K562 (cell line): Measurements from ENCODE around the gene NRP2. TPM values are rescaled to one million over a fixed set of nuclear protein-coding genes. Genes with fewer than 3 reads are reported as not detected.

Experiments
- ATAC-seq: fragments of 200-7000 bp; cut with Tn5 transposase; 3 replicates; pipeline ENCODE4 v1.9.1; 2020; ENCODE audit warnings: moderate library complexity
- BruUV-seq: library from RNA; stranded (reverse); fragments of 400-500 nt; replicated peaks from 2 replicates; lab custom pipeline; 2021; lab: Mats Ljungman, UMichigan
- CTCF ChIA-PET: fragments of 300-600 bp; formaldehyde crosslinking; extraction: SDS; loops from one replicate; lab custom pipeline; 2021; ENCODE audit warnings: low intra/inter-chr PET ratio; lab: Yijun Ruan, JAX
- POLR2A ChIA-PET: fragments of 300-600, 350-650 bp; sonication (Branson Sonifier 250); formaldehyde crosslinking; extraction: SDS; loops from one replicate; lab custom pipeline; 2021; ENCODE audit warnings: antibody characterized with exemption, inconsistent platforms; lab: Yijun Ruan, JAX
- DNase-seq, 4 experiments: peaks; one replicate each; pipeline versions ENCODE4 v3.0.0 to v3.0.0-alpha.2; 2011 to 2018; ENCODE audit warnings: low spot score in 3 of 4, mixed read lengths in 3 of 4; ENCODE audit errors: extremely low read depth in 1 of 4
- FAIRE-seq: peaks from 2 replicates; lab custom pipeline; 2011; peaks lifted over from hg19 to GRCh38; lab: Jason Lieb, UNC
- H2AFZ ChIP-seq: 2 replicates; pipeline ENCODE4 v1.6.0; 2011; ENCODE audit warnings: low read depth, low read length, control low read depth, inconsistent platforms
- H3K27ac ChIP-seq: fragments of 200-600 bp; 3 replicates; pipeline ENCODE4 v1.8.0; 2011; ENCODE audit warnings: low read depth, mild to moderate bottlenecking, control low read depth, inconsistent platforms, low read length, moderate library complexity, mixed read lengths; ENCODE audit errors: extremely low read depth
- H3K27me3 ChIP-seq, 2 experiments: fragments of 300-600 bp in 1 of 2; 2 replicates in 1 of 2; 3 replicates in 1 of 2; pipeline versions ENCODE4 v1.6.0 to v1.8.0; 2011; ENCODE audit warnings: inconsistent platforms in 2 of 2, low read length in 2 of 2, mild to moderate bottlenecking in 1 of 2, mixed read lengths in 1 of 2, moderate library complexity in 1 of 2; ENCODE audit not compliant: control insufficient read depth in 2 of 2, insufficient read depth in 2 of 2
- H3K36me3 ChIP-seq: fragments of 300-600 bp; 3 replicates; pipeline ENCODE4 v1.8.0; 2011; ENCODE audit warnings: mild to moderate bottlenecking, low read length, inconsistent platforms; ENCODE audit not compliant: control insufficient read depth, insufficient read depth
- H3K4me1 ChIP-seq, 2 experiments: fragments of 200-600 bp in 1 of 2; replicated peaks in 1 of 2; 2 replicates in 1 of 2; 3 replicates in 1 of 2; pipeline versions ENCODE4 v1.5.1 to v1.8.0; 2011; ENCODE audit warnings: inconsistent platforms in 2 of 2, low read length in 2 of 2, mild to moderate bottlenecking in 1 of 2, mixed read lengths in 1 of 2, moderate library complexity in 1 of 2; ENCODE audit not compliant: control insufficient read depth in 2 of 2, insufficient read depth in 2 of 2
- H3K4me2 ChIP-seq: 2 replicates; pipeline ENCODE4 v1.6.1; 2011; ENCODE audit warnings: low read length, control low read depth, inconsistent platforms, mixed read lengths; ENCODE audit not compliant: insufficient read depth
- H3K4me3 ChIP-seq: fragments of 200-600 bp; sonication (generic), shearing (Covaris generic); 2 replicates; pipeline ENCODE4 v1.5.1; 2016; ENCODE audit warnings: control low read depth, inconsistent platforms
- H3K79me2 ChIP-seq: fragments of 200-600 bp; 3 replicates; pipeline ENCODE4 v1.8.0; 2011; ENCODE audit warnings: low read length, inconsistent platforms; ENCODE audit not compliant: control insufficient read depth, insufficient read depth
- H3K9ac ChIP-seq, 2 experiments: 2 replicates each; pipeline versions ENCODE4 v1.6.0 to v1.6.1; 2011; ENCODE audit warnings: low read depth in 2 of 2, low read length in 2 of 2, control low read depth in 1 of 2, inconsistent platforms in 1 of 2, mild to moderate bottlenecking in 1 of 2, mixed read lengths in 1 of 2; ENCODE audit not compliant: insufficient read depth in 1 of 2
- H3K9me1 ChIP-seq: one replicate; pipeline ENCODE4 v1.6.0; 2011; ENCODE audit warnings: inconsistent platforms, mild to moderate bottlenecking, low read length, moderate library complexity; ENCODE audit not compliant: control insufficient read depth, insufficient read depth
- H3K9me3 ChIP-seq: replicated peaks from 2 replicates; pipeline ENCODE4 v1.5.1; 2011; ENCODE audit warnings: low read depth, low read length, inconsistent platforms; ENCODE audit not compliant: control insufficient read depth, insufficient read depth
- H4K20me1 ChIP-seq: replicated peaks from 2 replicates; pipeline ENCODE4 v1.6.1; 2011; ENCODE audit warnings: low read length, inconsistent platforms, mixed read lengths; ENCODE audit not compliant: control insufficient read depth, insufficient read depth
- CBFA2T3 ChIP-seq: fragments of 450-650 bp; IDR thresholded peaks from 2 replicates; pipeline ENCODE4 v1.6.1; 2017
- CBX2 ChIP-seq: fragments of 200-600 bp; sonication (generic); IDR thresholded peaks from one replicate; pipeline ENCODE4 v1.6.1; 2012; ENCODE audit warnings: mild to moderate bottlenecking, low read length, inconsistent platforms; ENCODE audit not compliant: insufficient read depth, poor library complexity, severe bottlenecking
- FOSL1 ChIP-seq: fragments of 200-800 bp; sonication (Bioruptor generic); conservative IDR thresholded peaks from 2 replicates; pipeline ENCODE4 v1.6.1; 2016; ENCODE audit warnings: missing genetic modification characterization, missing compliant biosample characterization
- HDAC3 ChIP-seq: fragments of 450-650 bp; IDR thresholded peaks from 2 replicates; pipeline ENCODE4 v1.6.1; 2018; ENCODE audit warnings: borderline replicate concordance, mild to moderate bottlenecking, moderate library complexity; ENCODE audit not compliant: partially characterized antibody
- PML ChIP-seq: IDR thresholded peaks from 2 replicates; pipeline ENCODE4 v1.6.1; 2012; ENCODE audit warnings: low read length, inconsistent platforms
- SMARCA4 ChIP-seq: fragments of 450-650 bp; IDR thresholded peaks from 2 replicates; pipeline ENCODE4 v1.6.1; 2016
- THAP12 ChIP-seq: fragments of 250-450 bp; sonication (Bioruptor Pico); IDR thresholded peaks from 2 replicates; pipeline ENCODE4 v1.9.0; 2021; ENCODE audit warnings: mild to moderate bottlenecking, inconsistent platforms
- TRIM25 ChIP-seq: fragments of 450-650 bp; IDR thresholded peaks from 2 replicates; pipeline ENCODE4 v1.7.0; 2016; ENCODE audit warnings: borderline replicate concordance
- ZNF583 ChIP-seq: fragments of 250-450 bp; sonication (Bioruptor Pico); IDR thresholded peaks from 2 replicates; pipeline ENCODE4 v1.4.0; 2020
- ZNF785 ChIP-seq: fragments of 250-450 bp; sonication (Bioruptor Pico); IDR thresholded peaks from 2 replicates; pipeline ENCODE4 v1.4.0; 2020; ENCODE audit warnings: mild to moderate bottlenecking
- WGBS: fragments of 100-300 bp; shearing (Covaris generic); methylation state at CpG from one replicate; pipeline ENCODE4 v1.1.6; 2016; ENCODE audit warnings: low coverage, mixed read lengths; ENCODE audit not compliant: insufficient coverage; ENCODE audit errors: missing lambda C conversion rate; 5-methylcytosine and 5-hydroxymethylcytosine counted together
- in situ Hi-C: fragments of 300-500 bp; cut with MboI; formaldehyde crosslinking; loops from 4 replicates; pipeline ENCODE4 v1.15.0; 2018; ENCODE audit warnings: inconsistent platforms, mixed read lengths
- intact Hi-C: fragments of 100-400 bp; cut with micrococcal nuclease; formaldehyde crosslinking; loops from 2 replicates; pipeline ENCODE4 v1.14.2; 2022
- polyA plus RNA-seq, 8 experiments: library from polyadenylated mRNA; depleted of rRNA in 4 of 8; stranded (reverse) in 5 of 8; unstranded in 3 of 8; fragments of >200 nt; fragmentation: Nextera tagmentation in 2 of 8; fragmentation: Illumina TruSeq in 1 of 8; extraction: Ambion mirVana in 2 of 8; extraction: Trizol in 1 of 8; gene quantifications; 2 replicates each; pipeline versions ENCODE4 v1.2.1 to v1.2.3, GENCODE V29; 2011 to 2014; ENCODE audit warnings: inconsistent platforms in 1 of 8, missing spikeins in 1 of 8
- total RNA-seq, 7 experiments: library from RNA; depleted of rRNA in 6 of 7; stranded (reverse); fragments of >200 nt in 6 of 7; fragmentation: Illumina TruSeq in 2 of 7; extraction: Trizol in 2 of 7; gene quantifications; 2 replicates each; pipeline versions ENCODE4 v1.2.1 to v1.2.3, GENCODE V29; 2011 to 2021; ENCODE audit warnings: low replicate concordance in 1 of 7

NRP2 gene
- total and polyA plus RNA-seq, 9 of the 15 experiments (the other 6 are each of a cell fraction or from before 2014, with no cell fraction given) = 0.05 to 0.31 (median 0.15) TPM; not detected in 5

GRCh38 chr2:205659922-205660321 lies 22.4 kb upstream of the NRP2 start:
- no peaks in the 10 kb centered on the region for H3K36me3 ChIP-seq
- no peaks in the 10 kb centered on the region for H3K79me2 ChIP-seq
- no TSS peak for BruUV-seq
- in situ Hi-C loops = no loop called here
- 4% methylated on average over 7 of the region's 8 CpGs for WGBS
- no peak overlapping the region for H3K27ac ChIP-seq
- no peaks in the 10 kb centered on the region for H3K9me1 ChIP-seq
- no peaks in the 10 kb centered on the region for H3K9me3 ChIP-seq
- H3K4me3 ChIP-seq = no peak overlapping the region
- H4K20me1 ChIP-seq = no peaks in the 10 kb centered on the region
- intact Hi-C loops = no loop called here
- FAIRE-seq = no peak
- no peaks in the 10 kb centered on the region for H3K4me1 ChIP-seq
- no peak overlapping the region for H2AFZ ChIP-seq
- no peak overlapping the region for H3K9ac ChIP-seq
- no peak for ATAC-seq
- no peak overlapping the region for H3K4me2 ChIP-seq
- ChIA-PET POLR2A (interaction anchor here (1.2 kb wide), 1 partner anchor 9 kb away, joined by 4 read pairs; no protein-coding TSS in a partner anchor), CTCF (no interaction called here)
- TF ChIP-seq CBFA2T3 = no peak
- no peak for TF ChIP-seq THAP12 (CRISPR knock-in tag)
- no peak for TF ChIP-seq CBX2
- TF ChIP-seq SMARCA4 = no peak
- TF ChIP-seq ZNF785 (CRISPR knock-in tag) = no peak
- TF ChIP-seq HDAC3 = no peak
- no peak for TF ChIP-seq ZNF583 (CRISPR knock-in tag)
- TF ChIP-seq FOSL1 (tag) = no peak
- TF ChIP-seq TRIM25 = no peak
- TF ChIP-seq PML = no peak
- DNase-seq = no peak
- H3K27me3 ChIP-seq = no peaks in the 10 kb centered on the region; a peak in 1 of 5 replicates
